SK-N-SH (cell line): ENCODE measurements around the gene TPPP. TPM values are rescaled to one million over a fixed set of nuclear protein-coding genes. Genes with fewer than 3 reads are reported as not detected.

ENCODE experiments used
- CTCF ChIA-PET: fragments of 300-600, 350-600 bp; formaldehyde crosslinking; extraction: SDS; loops from one replicate; lab custom pipeline; 2021; lab: Yijun Ruan, JAX
- POLR2A ChIA-PET: fragments of 350-600 bp; sonication (Branson Sonifier 250); formaldehyde crosslinking; extraction: SDS; loops from one replicate; lab custom pipeline; 2020; ENCODE audit warnings: antibody characterized with exemption, inconsistent platforms; lab: Yijun Ruan, JAX
- DNase-seq: peaks from one replicate; pipeline ENCODE4 v3.0.0; 2012
- H2AFZ ChIP-seq: fragments of 200-600 bp; sonication (generic); 2 replicates; pipeline ENCODE4 v1.8.1; 2016; ENCODE audit warnings: antibody characterized with exemption, mild to moderate bottlenecking, low read depth
- H3F3A ChIP-seq: fragments of 200-600 bp; sonication (generic); replicated peaks from 2 replicates; pipeline ENCODE3; 2016; ENCODE audit warnings: antibody characterized with exemption, mild to moderate bottlenecking; ENCODE audit not compliant: insufficient read depth
- H3K27ac ChIP-seq, 2 experiments: fragments of 200-500 bp in 1 of 2; fragments of 200-600 bp in 1 of 2; sonication (Bioruptor generic) in 1 of 2; sonication (generic), shearing (Covaris generic) in 1 of 2; 2 replicates each; pipeline versions ENCODE4 v1.5.1 to v1.6.1; 2014 to 2016; ENCODE audit warnings: low read depth in 2 of 2, inconsistent platforms in 1 of 2, low read length in 1 of 2, mild to moderate bottlenecking in 1 of 2, mixed read lengths in 1 of 2
- H3K27me3 ChIP-seq: fragments of 200-600 bp; sonication (generic), shearing (Covaris generic); 2 replicates; pipeline ENCODE4 v1.6.1; 2016; ENCODE audit warnings: mixed run types; ENCODE audit not compliant: insufficient read depth
- H3K36me3 ChIP-seq, 2 experiments: fragments of 200-500 bp in 1 of 2; fragments of 200-600 bp in 1 of 2; sonication (Bioruptor generic) in 1 of 2; sonication (generic) in 1 of 2; replicated peaks in 1 of 2; 2 replicates each; pipeline versions ENCODE3 to v1.5.1; 2014 to 2016; ENCODE audit warnings: low read length in 1 of 2, mild to moderate bottlenecking in 1 of 2; ENCODE audit not compliant: insufficient read depth in 2 of 2, control insufficient read depth in 1 of 2
- H3K4me1 ChIP-seq, 2 experiments: fragments of 200-500 bp in 1 of 2; fragments of 200-600 bp in 1 of 2; sonication (Bioruptor generic) in 1 of 2; sonication (generic), shearing (Covaris generic) in 1 of 2; 2 replicates each; pipeline versions ENCODE4 v1.5.1 to v1.6.1; 2014 to 2016; ENCODE audit warnings: low read depth in 1 of 2, low read length in 1 of 2, mixed run types in 1 of 2; ENCODE audit not compliant: insufficient read depth in 2 of 2, control insufficient read depth in 1 of 2
- H3K4me2 ChIP-seq: fragments of 200-600 bp; sonication (generic), shearing (Covaris generic); 2 replicates; pipeline ENCODE4 v1.6.1; 2017; ENCODE audit warnings: mixed run types
- H3K4me3 ChIP-seq, 2 experiments: fragments of 200-500 bp in 1 of 2; fragments of 200-600 bp in 1 of 2; sonication (Bioruptor generic) in 1 of 2; sonication (generic), shearing (Covaris generic) in 1 of 2; 2 replicates each; pipeline versions ENCODE4 v1.5.1 to v1.8.1; 2014 to 2016; ENCODE audit warnings: low read depth in 2 of 2, inconsistent platforms in 1 of 2, low read length in 1 of 2, mild to moderate bottlenecking in 1 of 2, mixed read lengths in 1 of 2, moderate library complexity in 1 of 2
- H3K79me2 ChIP-seq: fragments of 200-600 bp; sonication (generic); 2 replicates; pipeline ENCODE4 v1.8.1; 2017; ENCODE audit warnings: mild to moderate bottlenecking; ENCODE audit not compliant: insufficient read depth
- H3K9ac ChIP-seq: fragments of 200-600 bp; sonication (generic); 2 replicates; pipeline ENCODE4 v1.6.1; 2017; ENCODE audit warnings: mixed run types
- H3K9me2 ChIP-seq: fragments of 200-600 bp; sonication (generic); 2 replicates; pipeline ENCODE4 v1.6.1; 2017; ENCODE audit warnings: mixed run types
- H3K9me3 ChIP-seq: fragments of 200-600 bp; sonication (generic); 2 replicates; pipeline ENCODE4 v1.6.1; 2017; ENCODE audit warnings: mixed run types, mild to moderate bottlenecking, moderate library complexity
- H4K20me1 ChIP-seq: fragments of 200-600 bp; sonication (generic); 2 replicates; pipeline ENCODE4 v1.6.1; 2017; ENCODE audit warnings: mild to moderate bottlenecking, mixed run types; ENCODE audit not compliant: insufficient read depth
- CTCF ChIP-seq: fragments of 200-600 bp; sonication (generic); IDR thresholded peaks from 2 replicates; pipeline ENCODE4 v1.6.1; 2017; ENCODE audit warnings: antibody characterized with exemption, mild to moderate bottlenecking, moderate library complexity
- ELF1 ChIP-seq: IDR thresholded peaks from 2 replicates; pipeline ENCODE4 v1.4.0; 2012
- FOSL2 ChIP-seq: IDR thresholded peaks from 2 replicates; pipeline ENCODE4 v1.4.0; 2012; ENCODE audit warnings: low read depth, mild to moderate bottlenecking, moderate library complexity, borderline replicate concordance
- FOXM1 ChIP-seq: IDR thresholded peaks from 2 replicates; pipeline ENCODE4 v1.4.0; 2012; ENCODE audit warnings: low read depth, mild to moderate bottlenecking
- NFIC ChIP-seq: IDR thresholded peaks from 2 replicates; pipeline ENCODE4 v1.4.0; 2012; ENCODE audit warnings: borderline replicate concordance
- NRF1 ChIP-seq: IDR thresholded peaks from 2 replicates; pipeline ENCODE4 v1.6.1; 2012; ENCODE audit warnings: low read depth, mild to moderate bottlenecking, low read length
- RFX5 ChIP-seq: IDR thresholded peaks from 2 replicates; pipeline ENCODE4 v1.6.1; 2012; ENCODE audit warnings: mild to moderate bottlenecking, improper control_type of control experiment, low read length
- SIN3A ChIP-seq: IDR thresholded peaks from 2 replicates; pipeline ENCODE4 v1.6.1; 2012; ENCODE audit warnings: low read depth, mild to moderate bottlenecking, low read length, moderate library complexity, borderline replicate concordance
- TAF1 ChIP-seq: IDR thresholded peaks from 2 replicates; pipeline ENCODE4 v1.6.1; 2012; ENCODE audit warnings: low read depth, mild to moderate bottlenecking, low read length, moderate library complexity, borderline replicate concordance
- TEAD4 ChIP-seq: IDR thresholded peaks from 2 replicates; pipeline ENCODE4 v1.4.0; 2012; ENCODE audit warnings: mild to moderate bottlenecking, borderline replicate concordance; ENCODE audit not compliant: insufficient read depth
- USF2 ChIP-seq: fragments of 150-350 bp; IDR thresholded peaks from 2 replicates; pipeline ENCODE4 v1.6.1; 2017; ENCODE audit warnings: antibody characterized with exemption, low read length, low read depth, borderline replicate concordance
- WGBS: methylation state at CpG from one replicate; pipeline ENCODE4 v1.1.6; 2017; ENCODE audit warnings: low lambda C conversion rate; 5-methylcytosine and 5-hydroxymethylcytosine counted together
- polyA plus RNA-seq, 3 experiments: library from polyadenylated mRNA; depleted of rRNA; stranded (reverse); fragments of >200 nt; gene quantifications; 2 replicates each; pipeline ENCODE4 v1.2.3, GENCODE V29; 2012
- TF ChIP-seq, protein P1 (sequence below): IDR thresholded peaks from 2 replicates; pipeline ENCODE4; 2012
- TF ChIP-seq, protein P2 (sequence below): fragments of 150-350 bp; IDR thresholded peaks from 2 replicates; pipeline ENCODE4 v1.6.1; 2016; ENCODE audit warnings: mild to moderate bottlenecking, low read depth, low read length
- TF ChIP-seq, protein P3 (sequence below): IDR thresholded peaks from 2 replicates; pipeline ENCODE4 v1.6.1; 2012; ENCODE audit warnings: mild to moderate bottlenecking, low read depth, low read length, moderate library complexity

Gene TPPP
- polyA plus RNA-seq, 1 of the 3 experiments (the other 2 are of a cell fraction), result 0.05 TPM

DNA sequence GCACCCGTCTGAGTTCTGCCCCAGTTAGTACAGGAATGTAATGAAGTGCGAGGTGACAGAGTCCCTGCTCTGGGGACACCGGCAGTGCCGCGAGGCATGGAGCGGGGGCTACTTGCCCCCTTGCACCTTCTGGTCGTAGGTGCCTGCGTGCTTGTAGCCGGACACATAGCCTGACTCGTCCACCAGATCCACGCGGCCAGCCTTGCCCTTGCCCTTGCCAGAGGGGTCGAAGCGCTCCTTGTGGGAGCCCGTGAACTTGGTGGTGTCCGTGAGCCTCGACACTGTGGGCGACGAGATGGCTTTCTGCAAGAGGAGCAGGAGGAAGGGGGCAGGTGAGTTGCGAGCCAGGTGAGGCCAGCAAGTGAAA is 28.2 kb downstream of the TPPP start:
- Histone ChIP-seq H4K20me1 (no peaks in the 10 kb centered on the region), H3K27ac (no peak overlapping the region), H2AFZ (no peak overlapping the region), H3K27me3 (no peaks in the 10 kb centered on the region), H3K36me3 (peaks cover 0 to 7% of the 10 kb centered on the region in 2 experiments), H3K4me1 (no peaks in the 10 kb centered on the region), H3K79me2 (no peaks in the 10 kb centered on the region), H3K4me3 (no peak overlapping the region), H3K9me3 (no peaks in the 10 kb centered on the region), H3K4me2 (no peak overlapping the region), H3F3A (no peaks in the 10 kb centered on the region), H3K9me2 (no peaks in the 10 kb centered on the region), H3K9ac (no peak overlapping the region)
- WGBS, result 100% methylated on average over 4 of the region's 20 CpGs
- DNase-seq, result no peak
- ChIA-PET POLR2A (no interaction called here), CTCF (no interaction called here)
- no peak for TF ChIP-seq FOSL2
- no peak for TF ChIP-seq NRF1
- TF ChIP-seq FOXM1, result no peak
- TF ChIP-seq, protein P1, sequence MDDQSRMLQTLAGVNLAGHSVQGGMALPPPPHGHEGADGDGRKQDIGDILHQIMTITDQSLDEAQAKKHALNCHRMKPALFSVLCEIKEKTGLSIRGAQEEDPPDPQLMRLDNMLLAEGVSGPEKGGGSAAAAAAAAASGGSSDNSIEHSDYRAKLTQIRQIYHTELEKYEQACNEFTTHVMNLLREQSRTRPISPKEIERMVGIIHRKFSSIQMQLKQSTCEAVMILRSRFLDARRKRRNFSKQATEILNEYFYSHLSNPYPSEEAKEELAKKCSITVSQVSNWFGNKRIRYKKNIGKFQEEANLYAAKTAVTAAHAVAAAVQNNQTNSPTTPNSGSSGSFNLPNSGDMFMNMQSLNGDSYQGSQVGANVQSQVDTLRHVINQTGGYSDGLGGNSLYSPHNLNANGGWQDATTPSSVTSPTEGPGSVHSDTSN, result no peak
- TF ChIP-seq RFX5, result no peak
- no peak for TF ChIP-seq TAF1

GRCh38 chr5:664343-664993 is 28.7 kb downstream of the TPPP start:
- DNase-seq, result no peak
- peaks cover 4 to 7% of the 10 kb centered on the region in 2 experiments for H3K36me3 ChIP-seq
- no peak overlapping the region for H2AFZ ChIP-seq
- H3K9ac ChIP-seq, result no peak overlapping the region
- POLR2A ChIA-PET, result no interaction called here
- H3K4me1 ChIP-seq, result no peaks in the 10 kb centered on the region
- H3K9me3 ChIP-seq, result no peaks in the 10 kb centered on the region
- no peak overlapping the region for H3K27ac ChIP-seq
- H3K27me3 ChIP-seq, result no peaks in the 10 kb centered on the region
- TF ChIP-seq TEAD4, result no peak
- TF ChIP-seq SIN3A, result no peak
- no peak for TF ChIP-seq NFIC
- no peak for TF ChIP-seq CTCF
- TF ChIP-seq, protein P2, sequence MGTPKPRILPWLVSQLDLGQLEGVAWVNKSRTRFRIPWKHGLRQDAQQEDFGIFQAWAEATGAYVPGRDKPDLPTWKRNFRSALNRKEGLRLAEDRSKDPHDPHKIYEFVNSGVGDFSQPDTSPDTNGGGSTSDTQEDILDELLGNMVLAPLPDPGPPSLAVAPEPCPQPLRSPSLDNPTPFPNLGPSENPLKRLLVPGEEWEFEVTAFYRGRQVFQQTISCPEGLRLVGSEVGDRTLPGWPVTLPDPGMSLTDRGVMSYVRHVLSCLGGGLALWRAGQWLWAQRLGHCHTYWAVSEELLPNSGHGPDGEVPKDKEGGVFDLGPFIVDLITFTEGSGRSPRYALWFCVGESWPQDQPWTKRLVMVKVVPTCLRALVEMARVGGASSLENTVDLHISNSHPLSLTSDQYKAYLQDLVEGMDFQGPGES, result no peak
- no peak for TF ChIP-seq ELF1
- no peak for TF ChIP-seq USF2
- TF ChIP-seq, protein P3, sequence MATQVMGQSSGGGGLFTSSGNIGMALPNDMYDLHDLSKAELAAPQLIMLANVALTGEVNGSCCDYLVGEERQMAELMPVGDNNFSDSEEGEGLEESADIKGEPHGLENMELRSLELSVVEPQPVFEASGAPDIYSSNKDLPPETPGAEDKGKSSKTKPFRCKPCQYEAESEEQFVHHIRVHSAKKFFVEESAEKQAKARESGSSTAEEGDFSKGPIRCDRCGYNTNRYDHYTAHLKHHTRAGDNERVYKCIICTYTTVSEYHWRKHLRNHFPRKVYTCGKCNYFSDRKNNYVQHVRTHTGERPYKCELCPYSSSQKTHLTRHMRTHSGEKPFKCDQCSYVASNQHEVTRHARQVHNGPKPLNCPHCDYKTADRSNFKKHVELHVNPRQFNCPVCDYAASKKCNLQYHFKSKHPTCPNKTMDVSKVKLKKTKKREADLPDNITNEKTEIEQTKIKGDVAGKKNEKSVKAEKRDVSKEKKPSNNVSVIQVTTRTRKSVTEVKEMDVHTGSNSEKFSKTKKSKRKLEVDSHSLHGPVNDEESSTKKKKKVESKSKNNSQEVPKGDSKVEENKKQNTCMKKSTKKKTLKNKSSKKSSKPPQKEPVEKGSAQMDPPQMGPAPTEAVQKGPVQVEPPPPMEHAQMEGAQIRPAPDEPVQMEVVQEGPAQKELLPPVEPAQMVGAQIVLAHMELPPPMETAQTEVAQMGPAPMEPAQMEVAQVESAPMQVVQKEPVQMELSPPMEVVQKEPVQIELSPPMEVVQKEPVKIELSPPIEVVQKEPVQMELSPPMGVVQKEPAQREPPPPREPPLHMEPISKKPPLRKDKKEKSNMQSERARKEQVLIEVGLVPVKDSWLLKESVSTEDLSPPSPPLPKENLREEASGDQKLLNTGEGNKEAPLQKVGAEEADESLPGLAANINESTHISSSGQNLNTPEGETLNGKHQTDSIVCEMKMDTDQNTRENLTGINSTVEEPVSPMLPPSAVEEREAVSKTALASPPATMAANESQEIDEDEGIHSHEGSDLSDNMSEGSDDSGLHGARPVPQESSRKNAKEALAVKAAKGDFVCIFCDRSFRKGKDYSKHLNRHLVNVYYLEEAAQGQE, result no peak
- no peaks in the 10 kb centered on the region for H3K9me2 ChIP-seq
- no peaks in the 10 kb centered on the region for H3K79me2 ChIP-seq
- H3K4me2 ChIP-seq, result no peak overlapping the region
- no peaks in the 10 kb centered on the region for H4K20me1 ChIP-seq
- WGBS, result 96% methylated on average over 11 of the region's 24 CpGs
- CTCF ChIA-PET, result no interaction called here
- no peaks in the 10 kb centered on the region for H3F3A ChIP-seq
- H3K4me3 ChIP-seq, result no peak overlapping the region
